GM18507 (cell line): ENCODE data around the gene TIPRL.
"Not testable (repeated sequence)": the region's sequence is repeated elsewhere in the genome, so short reads cannot be mapped to it uniquely, and the experiment has no call there.

Experiments used
- DNase-seq: peaks from one replicate; pipeline ENCODE4 v3.0.0; 2011; ENCODE audit warnings: low read depth; ENCODE audit not compliant: insufficient read length; ENCODE audit errors: extremely low spot score
- FAIRE-seq: peaks from 2 replicates; lab custom pipeline; 2011; peaks lifted over from hg19 to GRCh38; lab: Jason Lieb, UNC

TIPRL gene

DNA sequence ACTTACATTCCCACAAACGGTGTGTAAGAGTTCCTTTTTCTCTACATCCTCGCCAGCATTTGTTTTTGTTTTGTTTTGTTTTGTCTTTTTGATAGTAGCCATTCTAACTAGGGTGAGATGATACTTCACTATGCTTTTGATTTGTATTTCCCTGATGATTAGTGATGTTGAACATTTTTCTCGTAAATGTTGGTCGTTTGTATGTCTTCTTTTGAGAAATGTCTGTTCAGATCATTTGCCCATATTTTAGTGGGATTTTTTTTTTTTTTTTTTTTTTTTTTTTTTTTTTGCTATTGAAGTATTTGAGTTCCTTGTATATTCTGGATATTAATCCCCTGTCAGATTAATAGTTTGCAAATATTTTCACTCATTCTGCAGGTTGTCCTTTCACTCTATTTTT lies 22.9 kb upstream of the TIPRL start:
- FAIRE-seq: no peak

DNA sequence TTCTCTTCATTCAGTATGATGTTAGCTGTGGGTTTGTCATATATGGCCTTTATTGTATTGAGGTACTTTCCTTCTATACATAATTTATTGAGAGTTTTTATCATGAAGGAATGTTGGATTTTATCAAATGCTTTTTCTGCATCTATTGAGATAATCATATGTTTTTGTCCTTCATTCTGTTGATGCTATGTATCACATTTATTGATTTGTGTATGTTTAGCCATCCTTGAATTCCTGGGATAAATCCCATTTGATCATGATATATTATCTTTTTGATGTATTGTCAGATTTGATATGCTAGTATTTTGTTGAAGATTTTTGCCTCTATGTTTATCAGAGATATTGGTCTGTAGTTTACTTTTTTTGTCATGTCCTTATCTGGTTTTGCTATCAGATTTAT lies 21.1 kb upstream of the TIPRL start:
- FAIRE-seq: no peak
- no peak for DNase-seq

More for the DNA sequence above, 22.9 kb upstream of the TIPRL start:
- no peak for DNase-seq

DNA sequence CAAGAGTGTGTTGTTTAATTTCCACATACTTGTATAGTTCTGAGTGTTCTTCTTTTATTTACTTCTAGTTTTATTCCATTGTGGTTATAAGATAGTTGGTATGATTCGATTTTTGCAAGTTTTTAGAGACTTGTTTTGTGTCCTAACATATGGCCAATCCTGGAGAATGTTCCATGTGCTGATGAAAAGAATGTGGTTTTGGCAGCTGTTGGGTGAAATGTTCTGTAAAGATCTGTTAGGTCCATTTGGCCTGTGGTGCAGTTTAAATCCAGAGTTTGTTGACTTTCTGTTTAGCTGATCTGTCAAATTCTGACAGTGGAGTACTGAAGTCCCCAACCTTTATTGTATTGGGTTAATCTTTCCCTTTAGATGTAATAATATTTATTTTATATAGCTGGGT lies 19.5 kb upstream of the TIPRL start:
- no peak for FAIRE-seq
- DNase-seq: no peak

DNA sequence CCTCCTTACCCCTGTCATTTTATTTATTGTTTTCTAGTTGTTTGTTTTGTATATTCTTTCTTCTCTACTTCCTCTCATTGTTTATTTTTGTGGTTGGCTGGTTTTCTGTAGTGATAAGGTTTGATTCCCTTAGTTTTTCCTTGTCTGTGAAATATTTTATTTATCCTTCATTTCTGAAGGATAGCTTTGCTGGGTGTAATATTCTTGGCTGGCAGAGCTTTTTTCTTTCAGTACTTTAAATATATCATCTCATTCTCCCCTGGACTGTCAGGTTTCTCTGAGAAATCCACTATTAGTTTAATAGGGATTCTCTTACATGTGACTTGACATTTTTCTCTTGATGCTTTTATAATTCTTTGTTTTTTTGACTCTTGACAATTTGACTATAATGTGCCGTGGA lies 18.8 kb upstream of the TIPRL start:
- FAIRE-seq (no peak), DNase-seq (no peak)

- no peak for DNase-seq
- FAIRE-seq: no peak
Measured at GRCh38 chr1:168161459-168161858, 17.3 kb upstream of the TIPRL start.

DNA sequence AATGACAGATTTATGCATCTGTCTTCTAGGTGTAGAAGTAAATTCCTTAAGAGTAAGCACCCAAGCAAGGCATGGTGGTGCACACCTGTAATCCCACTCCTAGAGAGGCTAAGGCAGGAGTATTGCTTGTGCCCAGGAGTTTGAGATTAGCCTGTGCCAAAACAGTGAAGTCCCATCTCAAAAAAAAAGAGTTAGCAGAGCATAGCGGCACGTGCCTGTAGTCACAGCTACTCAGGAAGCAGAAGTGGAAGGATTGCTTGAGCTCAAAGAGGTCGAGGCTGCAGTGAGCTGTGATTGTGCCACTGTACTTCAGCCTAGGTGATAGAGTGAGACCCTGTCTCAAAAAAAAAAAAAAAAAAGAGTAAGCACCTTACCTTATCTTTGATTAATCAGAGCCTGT lies 15.1 kb upstream of the TIPRL start:
- DNase-seq (no peak), FAIRE-seq (no peak)

- no peak for FAIRE-seq
- no peak for DNase-seq
Measured at GRCh38 chr1:168164771-168165170, 14.0 kb upstream of the TIPRL start.

DNA sequence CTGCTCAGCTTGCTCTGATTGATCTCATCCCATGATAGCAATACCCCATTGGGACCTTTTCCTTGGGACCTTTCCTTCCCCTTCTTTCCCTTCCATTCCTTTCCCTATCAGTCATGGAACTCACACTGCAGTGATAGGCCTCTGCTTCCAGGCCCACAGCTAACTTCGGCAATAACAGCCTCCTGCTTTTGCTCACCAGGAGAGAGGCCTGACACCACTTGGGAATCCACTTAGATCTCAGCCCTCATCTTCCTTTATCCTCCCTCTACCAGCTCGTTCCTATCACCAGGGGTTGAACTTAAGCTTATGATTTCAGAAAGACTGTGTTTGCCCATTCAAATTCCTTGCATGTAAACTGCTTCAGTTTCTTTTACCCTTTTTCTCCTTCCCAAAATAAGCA lies 11.0 kb upstream of the TIPRL start:
- FAIRE-seq (no peak), DNase-seq (no peak)

- DNase-seq (no peak), FAIRE-seq (peak; percentile 53)
Measured at GRCh38 chr1:168170564-168171508, 7.9 kb upstream of the TIPRL start.

GRCh38 chr1:168172250-168172915 lies 6.4 kb upstream of the TIPRL start:
- FAIRE-seq (no peak), DNase-seq (no peak)

DNA sequence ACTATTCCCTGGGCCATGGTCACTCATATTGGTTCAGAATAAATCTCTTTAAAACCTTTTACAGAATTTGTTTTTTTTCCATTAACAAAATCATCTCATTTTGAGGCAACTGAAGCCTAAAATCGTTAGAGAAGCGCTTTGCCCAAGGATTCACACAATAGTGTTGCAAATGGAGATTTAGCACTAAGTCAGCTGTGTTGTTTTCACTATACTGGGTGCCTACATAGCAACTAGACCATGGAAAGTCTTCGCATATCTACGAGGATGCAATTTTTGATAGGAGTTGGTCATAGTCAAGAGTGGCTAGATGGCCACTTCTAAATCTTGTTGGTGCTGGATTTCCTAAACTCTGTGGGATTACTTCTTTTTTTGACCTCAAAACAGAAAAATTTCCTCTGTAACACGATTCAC lies 530 bp upstream of the TIPRL start:
- FAIRE-seq (no peak), DNase-seq (no peak)

DNA sequence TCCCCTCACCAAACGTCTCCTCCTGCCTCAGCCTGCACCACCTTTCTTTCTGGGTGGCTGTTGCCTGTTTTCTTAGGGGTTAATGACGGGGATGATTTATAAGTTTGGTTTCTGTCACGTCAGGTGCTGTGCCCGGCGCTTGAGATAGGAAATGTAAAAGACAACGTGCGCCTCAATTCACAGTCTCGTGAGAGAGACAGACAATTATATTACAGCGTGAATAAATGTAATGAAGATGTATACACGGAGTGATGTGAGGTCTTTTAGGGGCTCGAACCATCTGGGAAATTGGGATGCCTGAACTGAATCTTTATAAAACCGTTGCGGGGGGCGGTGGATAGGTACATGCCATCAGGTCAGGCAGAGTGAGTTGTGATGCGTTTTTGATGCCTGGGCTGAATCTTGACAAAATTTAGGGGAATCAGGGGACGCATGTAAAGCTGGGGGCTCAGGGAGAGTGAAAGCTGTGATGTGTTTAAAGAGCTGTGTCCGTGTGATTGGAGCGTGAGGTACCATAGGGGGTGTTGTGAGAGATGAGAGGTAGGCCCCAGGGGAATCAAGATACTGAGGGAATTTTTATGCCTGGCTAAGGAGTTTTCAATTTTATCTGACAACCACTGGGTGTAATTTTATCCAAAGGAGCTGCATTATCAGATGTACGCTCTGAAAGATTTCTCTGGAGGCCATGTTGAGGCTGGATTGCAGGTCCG lies 831 bp downstream of the TIPRL start:
- no peak for FAIRE-seq
- no peak for DNase-seq

GRCh38 chr1:168180148-168180524 lies 1.4 kb downstream of the TIPRL start:
- DNase-seq (no peak), FAIRE-seq (peak; percentile 21)

DNA sequence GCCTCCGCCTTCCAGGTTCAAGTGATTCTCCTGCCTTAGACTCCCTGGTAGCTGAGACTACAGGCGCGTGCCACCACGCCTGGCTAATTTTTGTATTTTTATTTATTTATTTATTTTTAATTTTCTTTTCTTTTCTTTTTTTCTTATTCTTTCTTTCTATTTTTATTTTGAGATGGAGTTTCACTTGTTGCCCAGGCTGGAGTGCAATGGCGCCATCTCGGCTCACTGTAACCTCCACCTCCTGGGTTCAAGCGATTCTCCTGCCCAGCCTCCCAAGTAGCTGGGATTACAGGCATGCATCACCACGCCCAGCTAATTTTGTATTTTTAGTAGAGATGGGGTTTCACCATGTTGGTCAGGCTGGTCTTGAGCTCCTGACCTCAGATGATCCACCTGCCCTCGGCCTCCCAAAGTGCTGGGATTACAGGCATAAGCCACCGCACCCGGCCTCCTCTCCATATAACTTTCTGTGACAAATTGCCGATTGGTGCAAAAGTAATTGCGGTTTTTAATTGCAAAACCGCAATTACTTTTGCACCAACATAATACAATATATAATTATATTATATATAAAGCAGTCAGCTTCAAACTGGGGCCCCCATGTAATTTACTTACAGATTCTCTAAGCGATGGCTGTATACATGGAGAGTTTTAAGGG lies 2.4 kb downstream of the TIPRL start:
- not testable (repeated sequence) for FAIRE-seq, DNase-seq

DNA sequence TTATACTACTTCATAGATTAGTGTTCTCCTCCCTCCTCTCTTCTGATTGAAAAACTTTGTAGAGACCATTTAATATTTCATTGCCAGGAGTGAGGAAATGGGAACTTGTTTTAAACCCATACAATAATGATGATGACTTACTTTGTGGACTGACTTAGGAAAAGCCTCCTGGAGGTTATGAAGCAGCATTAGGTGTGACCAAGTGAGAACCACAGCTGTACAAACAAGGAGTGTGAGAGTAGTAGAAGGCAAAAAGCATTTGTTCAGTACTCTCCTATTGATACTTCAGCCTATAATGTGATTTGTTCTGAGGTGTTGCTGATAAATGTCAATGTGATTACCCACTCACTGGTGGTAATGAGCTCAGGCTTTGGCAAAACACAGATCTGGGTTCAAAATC lies 8.4 kb downstream of the TIPRL start:
- FAIRE-seq (no peak), DNase-seq (no peak)

DNA sequence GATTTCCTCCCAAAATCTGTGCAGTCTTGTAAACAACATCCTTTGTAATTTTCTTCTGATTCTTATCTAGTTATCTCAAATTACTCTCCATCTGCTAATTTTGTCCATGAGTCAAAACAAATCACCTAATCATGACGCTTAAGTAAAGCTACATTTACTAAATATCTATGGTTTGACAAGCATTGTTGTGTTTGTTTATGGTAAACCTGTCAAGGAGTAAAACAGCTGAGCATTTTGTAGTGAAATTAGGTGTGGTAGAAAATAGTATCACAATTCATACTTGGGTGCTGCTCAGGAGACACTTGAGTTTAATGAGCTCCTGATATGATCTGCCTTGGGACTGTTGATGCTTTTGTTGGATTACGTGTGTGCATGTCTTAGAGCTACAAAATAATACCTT lies 11.6 kb downstream of the TIPRL start:
- DNase-seq: no peak
- FAIRE-seq: no peak

DNA sequence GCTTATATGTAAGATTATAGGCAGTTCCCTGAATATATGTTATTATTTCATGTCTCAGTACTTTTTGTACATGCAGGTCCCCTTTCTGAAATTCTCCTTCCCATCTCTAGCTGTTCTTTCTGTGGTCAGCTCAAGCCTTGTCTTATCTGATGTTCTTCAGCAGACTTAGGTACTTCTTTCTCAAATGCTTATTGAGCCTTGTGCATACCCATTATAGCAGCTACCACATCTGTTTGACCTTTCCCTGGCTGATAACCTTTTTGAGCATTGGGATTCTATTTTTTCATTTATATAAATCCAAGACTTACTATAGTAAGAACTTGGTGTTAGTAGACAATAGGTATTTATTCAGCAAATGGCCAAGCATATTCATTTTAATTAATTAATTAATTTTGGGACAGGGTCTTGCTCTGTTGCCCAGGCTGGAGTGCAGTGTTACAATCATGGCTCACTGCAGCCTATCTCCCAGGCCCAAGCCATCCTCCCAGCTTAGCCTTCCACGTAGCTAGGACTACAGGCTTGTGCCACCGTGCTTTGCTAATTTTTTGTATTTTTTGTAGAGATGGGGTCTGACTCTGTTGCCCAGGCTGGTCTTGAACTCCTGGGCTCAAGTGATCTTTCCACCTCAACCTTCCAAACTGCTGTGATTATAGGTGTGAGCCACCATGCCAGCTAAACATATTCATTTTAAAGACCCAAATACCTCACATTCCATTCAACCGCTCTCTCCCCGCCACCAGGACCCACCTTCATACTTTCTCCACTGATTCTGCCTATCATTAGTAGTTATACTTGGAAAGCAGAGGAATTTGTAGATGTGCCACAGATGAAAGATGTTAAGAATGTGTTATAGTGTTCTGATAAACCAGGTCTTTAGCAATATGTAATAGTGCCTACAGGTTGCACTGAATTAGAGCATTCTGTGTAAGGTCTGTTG lies 16.7 kb downstream of the TIPRL start:
- no peak for DNase-seq
- no peak for FAIRE-seq

- FAIRE-seq (no peak), DNase-seq (no peak)
Measured at GRCh38 chr1:168199056-168199455, 20.3 kb downstream of the TIPRL start.
